ENCODE data around the gene NPPB. TPM values are rescaled to one million over a fixed set of nuclear protein-coding genes. Genes with fewer than 3 reads are reported as not detected.

The NPPB gene
- polyA plus RNA-seq, 1 donor (not counting 4 experiments of a cell fraction or from before 2014, with no cell fraction given): not detected

DNA sequence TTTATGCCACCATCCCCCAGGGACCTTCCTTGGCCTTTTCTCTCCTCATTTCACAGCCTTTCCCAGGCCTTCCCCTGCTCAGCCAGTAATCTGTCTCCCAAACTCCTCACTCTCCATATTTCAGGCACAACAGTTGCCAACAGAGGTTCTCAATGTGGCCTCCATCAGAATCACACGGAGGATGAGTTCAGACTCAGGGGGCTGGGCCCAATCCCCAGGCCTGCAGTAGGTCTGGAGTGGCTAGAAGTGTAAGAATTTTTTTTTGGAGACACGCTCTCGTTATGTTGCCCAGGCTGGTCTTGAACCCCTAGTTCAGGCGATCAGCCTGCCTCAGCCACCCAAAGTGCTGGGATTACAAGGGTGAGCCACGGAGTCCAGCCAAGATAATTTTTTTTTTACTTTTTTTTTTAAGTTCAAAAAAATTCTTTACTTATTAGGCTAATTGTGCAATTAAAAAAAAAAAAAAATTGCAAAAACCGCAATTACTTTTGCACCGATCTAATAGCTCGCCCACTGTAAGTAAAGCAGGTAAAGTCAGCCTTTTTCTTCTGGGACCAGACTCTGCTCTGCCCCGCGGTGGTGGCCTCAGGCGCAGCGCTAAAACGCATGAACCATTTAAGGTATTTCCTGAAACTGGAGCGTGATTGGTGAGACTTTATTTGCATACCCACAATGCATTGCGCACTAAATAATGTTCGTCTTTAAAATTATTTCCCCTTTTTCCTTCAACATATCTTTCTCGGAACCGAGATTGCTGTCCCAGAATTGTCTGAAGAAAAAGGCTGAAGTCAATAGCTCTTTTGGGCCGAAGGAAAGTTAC is 48.7 kb upstream of the NPPB start:
- Histone ChIP-seq H3K79me2 (ENCODE audit: control insufficient read depth, insufficient read depth, low read length) (no peaks in the 10 kb centered on the region), H3K9me1 (ENCODE audit: control insufficient read depth, extremely low read depth, insufficient read depth, low read length) (no peaks in the 10 kb centered on the region), H3K4me2 (ENCODE audit: control insufficient read depth, extremely low read depth, insufficient read depth, low read depth, low read length) (peak overlapping the region; percentile 68), H3K4me1 (ENCODE audit: control insufficient read depth, extremely low read depth, insufficient read depth, low read length) (peaks cover 3% of the 10 kb centered on the region), H3K4me3 (ENCODE audit: control insufficient read depth in 2 of 3, extremely low read depth in 1 of 3, insufficient read depth in 2 of 3, low read depth in 1 of 3, low read length in 3 of 3) (no peak overlapping the region), H3K27ac (ENCODE audit: control insufficient read depth, insufficient read depth, low read length) (peak overlapping the region; percentile 99), H4K20me1 (ENCODE audit: control insufficient read depth, extremely low read depth, insufficient read depth, low read length) (no peaks in the 10 kb centered on the region), H3K9ac (ENCODE audit: control insufficient read depth, extremely low read depth, insufficient read depth, low read length) (peak overlapping the region; percentile 85), H3K27me3 (ENCODE audit: control insufficient read depth, extremely low read depth, insufficient read depth, low read length) (no peaks in the 10 kb centered on the region), H2AFZ (ENCODE audit: control insufficient read depth, low read length) (peak overlapping the region; percentile 31), H3K36me3 (ENCODE audit: control insufficient read depth in 2 of 2, extremely low read depth in 1 of 2, insufficient read depth in 2 of 2, low read length in 2 of 2) (no peaks in the 10 kb centered on the region), H3K9me3 (ENCODE audit: control insufficient read depth, low read depth, low read length) (no peaks in the 10 kb centered on the region)
- TF ChIP-seq EZH2 (IDR thresholded peaks at IDR 0.05; ENCODE audit: low read length): no peak
- peak; percentile 77 to 83 (median 79) for TF ChIP-seq CTCF (optimal IDR thresholded peaks at IDR 0.05 in 1 of 3, IDR thresholded peaks at IDR 0.05 in 1 of 3, conservative IDR thresholded peaks at IDR 0.05 in 1 of 3; ENCODE audit: extremely low read depth in 1 of 3, insufficient read depth in 2 of 3, low read length in 3 of 3)
- FAIRE-seq: peak; percentile 5
- DNase-seq (ENCODE audit: low read depth, low spot score): peak; percentile 81
- dilution Hi-C loops (cut with MboI; ENCODE audit: extremely low pct_ligation_motif_present, low sequenced_read_pairs): no loop called here

GRCh38 chr1:11906870-11907269 is 48.1 kb upstream of the NPPB start:
- dilution Hi-C loops (cut with MboI; ENCODE audit: extremely low pct_ligation_motif_present, low sequenced_read_pairs): no loop called here
- H3K27me3 ChIP-seq (ENCODE audit: control insufficient read depth, extremely low read depth, insufficient read depth, low read length): no peaks in the 10 kb centered on the region
- no peak for DNase-seq (ENCODE audit: low read depth, low spot score)
- no peaks in the 10 kb centered on the region for H3K9me1 ChIP-seq (ENCODE audit: control insufficient read depth, extremely low read depth, insufficient read depth, low read length)
- H3K4me2 ChIP-seq (ENCODE audit: control insufficient read depth, extremely low read depth, insufficient read depth, low read depth, low read length): no peak overlapping the region
- no peaks in the 10 kb centered on the region for H4K20me1 ChIP-seq (ENCODE audit: control insufficient read depth, extremely low read depth, insufficient read depth, low read length)
- H2AFZ ChIP-seq (ENCODE audit: control insufficient read depth, low read length): no peak overlapping the region
- no peak overlapping the region for H3K4me3 ChIP-seq (ENCODE audit: control insufficient read depth in 2 of 3, extremely low read depth in 1 of 3, insufficient read depth in 2 of 3, low read depth in 1 of 3, low read length in 3 of 3)
- H3K9ac ChIP-seq (ENCODE audit: control insufficient read depth, extremely low read depth, insufficient read depth, low read length): no peak overlapping the region
- H3K27ac ChIP-seq (ENCODE audit: control insufficient read depth, insufficient read depth, low read length): no peak overlapping the region
- TF ChIP-seq CTCF (optimal IDR thresholded peaks at IDR 0.05 in 1 of 3, IDR thresholded peaks at IDR 0.05 in 1 of 3, conservative IDR thresholded peaks at IDR 0.05 in 1 of 3; ENCODE audit: extremely low read depth in 1 of 3, insufficient read depth in 2 of 3, low read length in 3 of 3): no peak
- no peaks in the 10 kb centered on the region for H3K36me3 ChIP-seq (ENCODE audit: control insufficient read depth in 2 of 2, extremely low read depth in 1 of 2, insufficient read depth in 2 of 2, low read length in 2 of 2)
- no peak for FAIRE-seq
- no peaks in the 10 kb centered on the region for H3K79me2 ChIP-seq (ENCODE audit: control insufficient read depth, insufficient read depth, low read length)
- peaks cover 3% of the 10 kb centered on the region for H3K4me1 ChIP-seq (ENCODE audit: control insufficient read depth, extremely low read depth, insufficient read depth, low read length)
- H3K9me3 ChIP-seq (ENCODE audit: control insufficient read depth, low read depth, low read length): no peaks in the 10 kb centered on the region

All from keratinocyte (primary cell).